Measurements from ENCODE around the gene TRAF1.

GRCh38 chr9:120940573-120940972, 14.0 kb upstream of the TRAF1 start:
- TF ChIP-seq EZH2 (IDR thresholded peaks at IDR 0.05; ENCODE audit: borderline replicate concordance, insufficient read depth, low read depth, low read length, poor library complexity, severe bottlenecking) (no peak), CTCF (IDR thresholded peaks at IDR 0.05) (no peak)

All from B cell (primary cell).